Measurements from ENCODE around the gene CAMSAP3. TPM values are rescaled to one million over a fixed set of nuclear protein-coding genes. Genes with fewer than 3 reads are reported as not detected.

Gene CAMSAP3
- total and polyA plus RNA-seq, 8 donors: 10.5 to 22.3 (median 15.8) TPM

- H3K27me3 ChIP-seq: no peaks in the 10 kb centered on the region
- ATAC-seq (peak; percentile 0), DNase-seq (peak in 1 of 4 donors; percentile 51)
- no peaks in the 10 kb centered on the region for H3K9me3 ChIP-seq
- H3K4me3 ChIP-seq: no peak overlapping the region
- peaks cover 0 to 64% of the 10 kb centered on the region in 2 donors for H3K36me3 ChIP-seq
- H3K4me1 ChIP-seq: peaks cover 0 to 26% of the 10 kb centered on the region in 2 donors
- intact Hi-C loops (cut with DNase I): no loop called here
- peak overlapping the region; percentile 77 to 83 for H3K27ac ChIP-seq
- TF ChIP-seq CTCF (IDR thresholded peaks at IDR 0.05): no peak
These were observed 22.7 kb downstream of the CAMSAP3 start for GRCh38 chr19:7618348-7618747.

- intact Hi-C loops (cut with DNase I): no loop called here
- Histone ChIP-seq H3K9me3 (no peaks in the 10 kb centered on the region), H3K27me3 (no peaks in the 10 kb centered on the region), H3K36me3 (peaks cover 0 to 69% of the 10 kb centered on the region in 2 donors), H3K4me3 (no peak overlapping the region), H3K27ac (peak overlapping the region; percentile 77 to 83), H3K4me1 (peaks cover 0 to 26% of the 10 kb centered on the region in 2 donors)
- TF ChIP-seq CTCF (IDR thresholded peaks at IDR 0.05): no peak
- ATAC-seq (peak; percentile 87), DNase-seq (peak in 3 of 4 donors; percentile 77 to 92 (median 87))
These were observed 23.3 kb downstream of the CAMSAP3 start for GRCh38 chr19:7618771-7619510.

- Histone ChIP-seq H3K4me1 (peaks cover 0 to 26% of the 10 kb centered on the region in 2 donors), H3K36me3 (peaks cover 0 to 79% of the 10 kb centered on the region in 2 donors), H3K27ac (peak overlapping the region; percentile 55 to 76), H3K27me3 (no peaks in the 10 kb centered on the region), H3K4me3 (no peak overlapping the region), H3K9me3 (no peaks in the 10 kb centered on the region)
- intact Hi-C loops (cut with DNase I): no loop called here
- TF ChIP-seq CTCF (IDR thresholded peaks at IDR 0.05): no peak
- DNase-seq (peak in 2 of 4 donors; percentile 71 to 84), ATAC-seq (peak; percentile 63)
These were observed 24.2 kb downstream of the CAMSAP3 start for GRCh38 chr19:7619671-7620441.

- intact Hi-C loops (cut with DNase I): no loop called here
These were observed 25.1 kb downstream of the CAMSAP3 start for GRCh38 chr19:7620442-7621412.

More at GRCh38 chr19:7620442-7621412, 25.1 kb downstream of the CAMSAP3 start:
- H3K27me3 ChIP-seq: no peaks in the 10 kb centered on the region
- H3K36me3 ChIP-seq: peaks cover 0 to 87% of the 10 kb centered on the region in 2 donors
- H3K4me3 ChIP-seq: no peak overlapping the region
- ATAC-seq (no peak), DNase-seq (peak in 1 of 4 donors; percentile 80)
- H3K27ac ChIP-seq: peak overlapping the region; percentile 55 to 76
- TF ChIP-seq CTCF (IDR thresholded peaks at IDR 0.05): no peak
- H3K4me1 ChIP-seq: peaks cover 0 to 26% of the 10 kb centered on the region in 2 donors
- H3K9me3 ChIP-seq: no peaks in the 10 kb centered on the region

All from left lung (tissue), 10 donors.